Limb (tissue), 2 donors: ENCODE data around the gene UBXN4.
A peak's percentile ranks its signal among the peaks of the same experiment; 100 is the strongest.
"Not testable (repeated sequence)": the region's sequence is repeated elsewhere in the genome, so short reads cannot be mapped to it uniquely, and the experiment has no call there.

Source experiments
- DNase-seq, 2 donors: peaks; one replicate each; pipeline ENCODE4 v3.0.0-alpha.2; 2016; ENCODE audit errors: extremely low spot score in 2 of 2

The UBXN4 gene

DNA sequence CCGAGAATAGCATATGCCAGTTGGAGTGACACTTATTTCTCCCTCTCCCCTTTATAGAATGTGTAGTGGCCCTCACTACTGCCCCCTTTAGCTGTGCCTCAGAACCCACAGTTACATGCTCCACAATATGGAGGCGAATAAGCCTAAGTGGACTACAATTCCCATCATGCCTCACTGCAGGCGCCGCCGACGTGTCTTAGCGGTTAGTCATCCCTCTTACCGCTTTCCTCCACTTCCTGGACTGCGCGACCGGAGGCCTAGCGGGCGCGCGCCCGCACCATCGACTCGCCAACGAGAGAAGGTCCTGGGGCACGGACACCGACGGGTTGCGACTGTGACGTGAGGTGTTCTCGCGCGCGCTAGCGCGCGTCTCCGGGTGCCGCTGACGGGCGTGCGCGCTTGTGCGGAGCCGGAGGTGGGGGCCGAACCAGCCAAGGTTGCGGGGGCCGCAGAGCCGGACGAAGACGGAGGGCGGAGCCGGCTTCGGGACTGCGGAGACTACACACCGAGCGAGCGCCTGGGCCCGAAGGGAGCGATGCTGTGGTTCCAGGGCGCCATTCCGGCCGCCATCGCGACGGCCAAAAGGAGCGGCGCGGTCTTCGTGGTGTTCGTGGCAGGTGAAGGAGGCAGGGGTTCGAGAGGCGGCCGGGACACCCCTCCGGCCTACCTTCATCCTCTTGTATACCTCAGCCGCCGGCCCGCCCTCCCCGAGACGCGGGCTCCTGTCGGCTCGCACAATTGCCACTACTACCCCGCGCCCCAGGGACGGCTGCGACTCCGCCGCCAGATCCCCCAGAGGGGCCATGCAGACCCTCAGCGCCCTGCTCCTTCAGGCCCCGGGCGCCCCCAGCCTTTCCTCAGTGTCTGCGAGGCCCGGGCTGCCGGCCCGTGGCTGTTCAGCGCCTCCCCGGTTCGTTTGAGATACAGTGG is at the start of gene UBXN4:
Gene UBXN4 (plus strand): TSS at position 461 of the 930 bp plus-strand sequence. CDS start 75 bp downstream, at position 536.
- peak; percentile 97 for DNase-seq

DNA sequence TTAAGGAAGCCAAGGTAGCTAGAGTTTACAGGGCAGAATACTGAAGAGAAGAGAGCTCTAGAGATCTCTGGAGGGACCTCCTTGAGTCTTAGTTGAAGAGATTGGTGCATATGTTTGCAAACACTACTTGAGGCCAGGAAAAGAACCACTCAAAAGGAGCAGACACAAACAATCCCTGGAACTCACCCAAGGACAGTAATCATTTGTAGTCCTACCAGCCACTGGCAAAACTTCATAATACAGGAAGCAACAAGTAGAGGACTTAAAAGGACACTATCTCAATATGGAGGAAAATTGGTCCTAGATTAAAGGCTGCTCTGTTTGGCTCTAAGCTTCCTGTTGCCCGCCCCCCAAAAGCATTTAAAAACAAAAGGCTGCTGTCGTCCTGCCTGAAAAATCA is 46.9 kb upstream of the UBXN4 start:
- DNase-seq, result no peak

DNA sequence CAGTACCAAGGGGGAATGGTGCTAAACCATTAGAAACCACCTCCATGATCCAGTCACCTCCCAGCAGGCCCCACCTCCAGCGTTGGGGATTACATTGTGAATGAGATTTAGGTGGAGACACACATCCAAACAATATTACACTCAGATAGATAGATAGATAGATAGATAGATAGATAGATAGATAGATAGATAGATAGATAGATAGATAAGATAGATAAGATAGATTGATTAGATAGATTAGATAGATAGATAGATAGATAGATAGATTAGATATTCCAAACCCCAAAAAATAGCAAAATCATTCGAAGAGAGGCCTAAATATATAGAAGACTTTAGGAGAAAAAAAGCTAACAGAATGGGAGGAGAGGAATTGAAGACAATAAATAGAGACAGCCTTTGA is 42.8 kb upstream of the UBXN4 start:
- DNase-seq, result no peak

DNA sequence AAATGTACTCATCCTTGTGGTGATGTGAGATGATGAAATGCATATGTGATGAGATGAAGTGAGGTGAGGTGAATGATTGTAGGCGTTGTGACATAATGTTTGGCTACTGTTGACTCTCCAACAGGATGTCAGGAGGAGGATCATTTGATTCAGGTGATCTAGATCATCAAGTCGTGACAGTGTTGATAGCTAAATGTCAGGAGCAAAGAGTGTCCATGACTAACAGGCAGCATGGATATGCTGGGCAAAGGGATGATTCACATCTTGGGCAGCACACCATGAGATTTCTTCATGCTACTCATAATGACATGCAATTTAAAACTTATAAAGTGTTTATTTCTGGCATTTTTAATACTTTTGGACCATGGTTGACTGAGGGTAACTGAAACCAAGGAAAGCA is 40.2 kb upstream of the UBXN4 start:
- DNase-seq, result no peak

DNA sequence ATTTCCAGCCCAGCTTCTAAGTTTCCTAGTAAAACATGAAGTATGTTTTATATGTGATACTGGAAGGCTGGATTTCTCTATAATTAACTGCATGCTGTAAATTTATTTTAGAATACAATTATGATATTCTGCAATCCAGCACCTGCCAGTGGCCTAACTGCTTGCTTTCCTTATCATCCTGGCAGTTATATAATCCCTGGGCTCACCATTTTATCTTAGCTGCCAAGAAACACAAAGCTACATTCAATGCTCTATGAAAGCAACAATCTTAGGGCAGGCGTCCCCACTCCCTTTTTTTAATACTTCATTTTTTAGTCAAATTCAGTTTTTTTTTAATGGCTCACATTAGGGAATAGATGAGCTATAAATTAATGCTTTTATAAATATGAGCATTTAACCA is 38.4 kb upstream of the UBXN4 start:
- DNase-seq, result no peak

- DNase-seq, result not testable (repeated sequence)
Measured at GRCh38 chr2:135704075-135704474, 37.6 kb upstream of the UBXN4 start.

GRCh38 chr2:135708159-135708558 is 33.5 kb upstream of the UBXN4 start:
- DNase-seq, result no peak

DNA sequence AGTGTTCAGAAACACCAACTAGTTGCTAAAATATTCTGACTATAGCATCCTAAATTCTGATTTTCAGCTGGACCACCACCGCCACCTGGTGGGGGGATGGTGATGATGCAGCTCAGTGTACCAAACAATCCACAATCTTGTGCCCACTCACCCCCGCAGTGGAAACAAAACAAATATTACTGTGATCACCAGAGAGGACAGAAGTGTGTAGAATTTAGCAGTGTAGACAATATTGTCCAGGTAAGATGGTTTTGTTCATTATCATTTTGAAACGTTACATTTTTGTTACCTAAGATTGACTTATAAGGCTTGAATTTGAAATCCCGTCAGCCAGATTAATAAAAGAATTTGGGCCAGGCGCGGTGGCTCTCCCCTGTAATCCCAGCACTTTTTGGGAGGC is 31.7 kb upstream of the UBXN4 start:
- DNase-seq, result peak; percentile 64 to 82

- not testable (repeated sequence) for DNase-seq
Measured at GRCh38 chr2:135715086-135715485, 26.6 kb upstream of the UBXN4 start.

DNA sequence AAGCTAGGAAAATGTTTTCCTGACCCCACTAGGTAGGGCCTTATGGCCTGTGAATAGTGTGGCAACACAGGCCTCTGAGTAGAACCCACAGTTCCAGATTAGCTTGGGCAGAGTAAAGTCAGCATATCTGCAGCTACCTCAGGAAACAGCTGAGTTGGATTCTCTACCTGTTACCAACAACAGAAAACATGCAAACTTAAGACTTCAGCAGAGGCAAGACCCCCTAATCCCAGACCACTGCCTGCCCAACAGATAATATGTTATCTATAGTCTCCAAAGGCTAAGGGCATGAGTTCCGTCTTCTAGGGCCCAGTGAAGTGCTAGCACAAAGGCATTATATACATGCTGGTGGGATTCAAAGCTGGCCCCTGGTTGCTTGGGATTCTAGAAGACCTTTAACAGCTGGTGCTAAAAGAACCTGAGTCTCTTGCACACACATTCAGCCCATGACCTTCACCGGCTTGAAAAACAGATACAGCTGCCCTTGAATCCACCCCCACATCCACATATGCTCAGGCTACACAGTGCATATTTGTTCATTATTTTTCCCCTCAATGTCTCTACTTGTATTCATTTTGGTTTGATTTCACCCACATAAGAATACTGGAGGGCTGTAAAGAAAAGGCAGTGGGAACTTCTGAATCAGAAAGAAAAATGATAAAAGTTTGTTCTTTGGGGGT is 13.5 kb upstream of the UBXN4 start:
- no peak for DNase-seq

DNA sequence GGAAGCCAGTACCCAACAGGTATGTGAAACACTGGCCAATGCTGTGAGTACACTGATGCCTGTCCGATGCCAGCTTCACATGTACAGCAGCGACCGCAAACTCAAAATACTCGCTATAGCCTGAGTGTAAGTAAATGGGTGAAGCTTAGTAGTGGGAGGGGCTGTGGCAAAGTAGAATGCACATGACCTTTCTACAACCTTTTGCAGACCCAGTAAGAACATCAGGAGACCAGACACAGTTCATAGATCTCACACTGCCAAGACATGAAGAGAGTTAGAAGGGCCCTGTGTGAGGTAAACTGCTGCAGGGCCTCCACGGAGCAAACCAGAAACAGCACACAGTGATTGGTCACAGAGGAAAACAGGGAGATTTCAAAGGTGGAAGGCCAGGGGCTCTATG is 9.1 kb upstream of the UBXN4 start:
- no peak for DNase-seq

DNA sequence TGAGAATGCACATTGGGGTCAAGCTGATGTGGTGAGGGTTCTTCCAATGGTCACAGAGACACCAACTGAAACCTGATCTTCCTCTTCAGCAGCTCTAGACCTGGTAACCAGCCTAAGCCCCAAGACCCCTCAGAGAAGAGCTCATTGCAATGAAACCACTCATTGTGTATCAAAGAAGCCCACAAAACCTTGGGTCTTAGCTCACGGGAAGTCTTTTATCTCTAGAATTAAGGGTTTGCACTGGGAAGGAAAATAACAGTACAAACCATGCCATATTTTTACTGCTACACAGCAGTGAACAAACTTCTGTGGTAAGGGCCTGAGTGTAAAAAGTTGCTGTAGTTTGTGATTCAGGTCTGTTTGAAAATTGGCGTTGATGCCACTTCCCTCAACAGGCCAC is 8.6 kb upstream of the UBXN4 start:
- no peak for DNase-seq

GRCh38 chr2:135736546-135736945 is 5.1 kb upstream of the UBXN4 start:
- no peak for DNase-seq

DNA sequence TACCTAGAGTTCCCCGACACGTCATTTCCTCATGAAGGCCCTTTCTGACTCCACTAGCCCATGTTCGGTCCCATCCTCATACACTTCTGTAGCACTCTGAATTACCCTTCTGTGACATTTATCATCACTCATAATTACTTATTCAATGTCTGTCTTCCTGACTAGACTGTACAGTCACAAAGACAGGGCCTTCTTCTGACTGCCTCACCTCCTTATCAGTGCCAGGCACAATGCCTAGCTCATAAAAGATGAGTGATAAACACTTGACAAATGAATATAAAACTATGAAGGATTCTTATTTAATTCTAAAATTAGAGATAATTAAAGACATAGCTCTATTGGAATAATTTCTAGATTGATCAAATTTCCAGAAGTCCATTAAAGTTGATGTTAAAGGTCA is 1.4 kb upstream of the UBXN4 start:
- no peak for DNase-seq

DNA sequence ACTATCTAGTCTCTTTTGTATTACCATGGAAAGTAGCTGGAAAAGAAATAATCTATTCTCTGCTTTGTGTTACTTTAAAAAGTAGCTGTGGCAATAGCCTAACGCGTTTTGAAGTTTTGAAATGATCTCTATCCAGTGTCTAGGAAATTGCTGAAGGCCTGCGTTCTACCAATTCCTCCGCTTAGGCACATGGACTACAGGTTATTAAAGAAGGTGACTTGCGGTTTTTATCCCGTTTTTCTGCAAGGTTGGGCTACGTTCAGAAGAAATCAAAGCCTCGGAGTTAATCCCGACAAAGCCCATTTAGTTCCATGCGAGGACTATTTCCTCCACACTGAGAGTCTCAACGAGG is 636 bp upstream of the UBXN4 start:
- DNase-seq, result no peak

DNA sequence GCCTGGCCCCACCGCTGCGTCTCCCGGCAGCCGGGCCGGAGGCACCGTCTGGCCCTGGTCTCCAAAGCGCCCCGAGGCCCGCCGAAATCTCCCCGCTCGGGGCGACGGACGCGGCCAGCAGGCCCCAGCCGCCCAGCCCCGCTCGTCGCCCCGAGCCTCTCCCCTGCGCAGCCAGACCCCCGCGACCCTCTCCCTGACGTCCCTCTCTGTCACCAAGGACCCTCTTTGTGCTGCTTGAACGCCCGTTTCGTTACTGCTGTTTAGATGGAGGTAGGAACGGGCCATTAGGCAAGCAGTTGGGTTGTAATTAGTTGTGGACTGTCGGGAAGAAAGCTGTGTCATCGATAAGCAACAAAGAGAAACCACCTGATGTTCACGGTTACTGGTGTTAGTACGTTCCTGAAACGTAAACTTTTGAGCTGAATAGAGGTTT is 686 bp downstream of the UBXN4 start:
- DNase-seq, result peak in 1 of 2 donors; percentile 40

- DNase-seq, result no peak
Measured at GRCh38 chr2:135743860-135744259, 2.2 kb downstream of the UBXN4 start.

DNA sequence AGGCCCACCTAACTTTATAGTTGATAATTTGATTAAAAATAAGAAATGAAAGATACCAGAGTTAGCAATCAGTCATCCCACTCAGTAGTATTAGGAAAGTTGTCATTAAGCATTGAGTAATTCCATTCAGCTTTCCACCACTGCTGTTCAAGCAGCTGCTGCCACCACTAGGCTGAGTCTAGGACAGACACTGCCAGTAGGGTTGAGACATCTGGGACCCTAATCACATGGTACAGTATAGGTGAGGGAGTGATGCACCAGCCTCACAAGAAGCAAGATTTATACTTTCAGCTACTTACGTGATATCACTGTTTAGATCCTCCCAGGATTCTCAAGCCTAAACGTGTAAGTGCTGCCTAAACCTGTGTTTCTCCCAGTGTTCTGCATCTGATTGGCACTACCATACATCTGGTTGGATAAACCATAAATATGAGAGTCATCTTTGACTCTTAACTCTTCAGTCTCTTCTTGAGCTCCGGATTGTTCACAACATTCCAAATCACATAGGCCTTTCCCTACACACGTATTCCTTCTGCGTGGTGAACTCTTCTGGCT is 3.2 kb downstream of the UBXN4 start:
- no peak for DNase-seq

DNA sequence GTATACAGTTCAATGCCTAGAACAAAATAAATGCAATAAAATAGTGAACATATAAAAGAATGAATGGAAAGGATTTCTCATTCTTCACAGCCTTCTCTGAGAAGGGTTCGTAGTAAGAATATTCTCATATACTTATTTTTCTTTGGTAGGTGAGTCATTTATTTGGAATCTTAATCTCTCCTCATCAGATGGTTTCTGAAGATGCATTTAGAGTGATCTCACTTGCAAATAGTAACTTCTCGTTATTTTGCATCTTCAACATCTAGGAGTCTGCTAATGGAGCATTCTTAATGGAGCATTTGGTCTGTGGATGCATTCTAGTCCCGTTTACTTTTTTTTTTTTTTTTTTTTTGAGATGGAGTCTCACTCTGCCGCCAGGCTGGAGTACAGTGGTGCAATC is 3.9 kb downstream of the UBXN4 start:
- DNase-seq, result no peak

DNA sequence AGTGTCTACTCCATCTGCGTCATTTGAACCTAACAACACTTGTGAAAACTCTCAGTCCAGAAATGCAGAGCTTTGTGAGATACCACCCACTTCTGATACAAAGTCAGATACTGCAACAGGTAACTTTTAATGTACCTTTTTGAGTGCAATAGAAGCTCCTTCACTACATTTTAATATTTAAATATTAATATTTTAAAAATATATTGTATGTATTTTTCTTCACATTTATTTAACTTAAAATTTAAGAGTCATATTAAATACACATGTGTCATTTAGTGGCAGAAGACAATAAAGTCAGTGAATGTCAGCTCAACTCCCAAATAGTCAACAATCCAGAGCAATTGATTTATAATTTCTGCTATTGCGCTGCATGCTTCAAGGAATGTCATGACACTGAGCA is 13.9 kb downstream of the UBXN4 start:
- DNase-seq, result no peak

DNA sequence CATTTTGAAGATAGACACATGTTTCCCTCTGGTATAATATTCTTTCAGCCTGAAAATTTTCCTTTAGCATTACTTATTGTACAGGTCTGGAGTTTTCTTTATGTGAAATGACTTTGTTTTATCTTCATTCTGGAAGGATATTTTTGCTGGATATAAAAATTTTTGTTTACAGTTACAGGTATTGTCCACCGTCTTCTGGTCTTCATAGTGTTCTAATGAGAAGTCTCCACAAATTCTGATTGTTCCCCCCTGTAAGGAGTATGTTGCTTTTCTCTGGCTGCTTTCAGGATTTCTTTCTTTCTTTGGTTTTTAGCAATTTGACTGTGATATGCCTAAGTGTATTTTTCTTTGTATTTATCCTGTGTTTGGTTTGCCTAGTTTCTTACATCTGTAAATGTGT is 15.0 kb downstream of the UBXN4 start:
- DNase-seq, result no peak

- DNase-seq, result no peak
Measured at GRCh38 chr2:135762022-135762421, 20.4 kb downstream of the UBXN4 start.

GRCh38 chr2:135762530-135762929 is 20.9 kb downstream of the UBXN4 start:
- DNase-seq, result no peak
